Measurements from ENCODE around the gene MYO5B.
"Not testable (repeated sequence)": the region's sequence is repeated elsewhere in the genome, so short reads cannot be mapped to it uniquely, and the experiment has no call there.

The MYO5B gene

GRCh38 chr18:49915352-49915751 is 279.6 kb downstream of the MYO5B start:
- DNase-seq (ENCODE audit: low spot score) = no peak

DNA sequence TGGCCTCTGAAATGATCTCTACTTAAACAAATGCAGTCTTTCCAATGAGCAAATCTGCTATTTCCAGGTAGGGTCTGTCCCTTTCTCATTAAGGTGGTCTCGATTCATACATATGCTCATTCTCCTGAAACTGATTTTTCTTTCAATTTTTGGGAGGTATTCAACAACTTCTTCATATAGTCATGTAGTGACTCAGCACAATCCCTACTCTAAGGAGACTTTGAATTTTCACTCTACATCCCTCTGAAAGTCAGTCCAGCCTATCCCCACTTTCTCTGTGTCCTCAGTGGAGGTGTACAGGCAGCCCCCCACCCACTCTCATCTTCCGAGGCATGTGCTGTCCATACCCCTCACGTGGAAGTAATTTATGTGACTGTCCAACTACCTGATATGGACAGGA is 281.7 kb downstream of the MYO5B start:
- DNase-seq (ENCODE audit: low spot score) = no peak

- no peak for DNase-seq (ENCODE audit: low spot score)
These were observed 283.5 kb downstream of the MYO5B start for GRCh38 chr18:49911427-49911826.

- no peak for DNase-seq (ENCODE audit: low spot score)
These were observed 284.0 kb downstream of the MYO5B start for GRCh38 chr18:49910986-49911385.

- DNase-seq (ENCODE audit: low spot score) = no peak
These were observed 284.9 kb downstream of the MYO5B start for GRCh38 chr18:49910019-49910418.

DNA sequence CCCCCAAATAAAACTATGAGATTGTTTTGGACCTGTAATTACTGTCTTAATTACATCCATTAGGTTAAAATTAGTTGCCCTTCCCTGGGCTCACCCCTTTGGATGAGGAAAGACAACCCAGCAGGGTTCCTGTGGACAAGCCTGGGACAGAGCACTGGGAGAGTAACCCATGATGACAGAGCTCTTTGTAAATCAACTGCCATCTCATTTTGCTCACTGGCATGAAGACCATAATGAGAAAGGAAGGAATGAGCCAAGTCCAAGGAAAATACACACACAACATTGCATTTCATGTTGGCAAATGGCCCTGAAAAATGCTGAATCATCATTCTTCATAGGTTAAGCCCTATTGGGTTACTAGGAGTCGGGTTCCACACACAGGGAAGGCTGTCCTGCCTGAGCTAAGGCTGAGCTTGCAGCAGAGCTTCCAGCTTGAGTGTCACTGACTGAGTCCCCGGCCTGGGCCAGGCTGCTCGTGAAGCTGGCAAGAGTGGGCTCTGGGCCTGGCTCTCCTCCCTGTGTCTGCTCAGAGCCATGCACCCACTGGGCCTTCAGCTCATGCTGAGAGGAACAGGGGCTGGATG is 287.5 kb downstream of the MYO5B start:
- DNase-seq (ENCODE audit: low spot score) = no peak

DNA sequence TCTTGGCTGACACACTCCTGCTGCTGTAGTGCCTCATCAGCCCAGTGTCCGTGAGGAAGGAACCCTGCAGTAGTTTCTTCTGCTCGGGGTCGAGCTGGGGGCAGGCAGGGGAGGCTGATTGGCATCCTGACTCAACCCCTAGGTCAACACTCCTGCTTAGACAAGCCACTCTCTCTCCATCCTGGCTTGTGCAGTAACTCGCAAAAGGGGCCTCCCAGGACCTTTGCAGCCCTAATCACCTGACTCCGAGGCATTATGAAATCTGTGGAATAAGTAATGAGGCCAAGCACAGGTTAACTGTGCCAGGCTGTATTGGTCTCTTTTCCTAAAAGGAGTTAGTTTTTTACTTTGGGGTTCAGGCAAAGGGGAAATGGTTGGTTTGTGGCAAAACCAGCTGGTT is 289.2 kb downstream of the MYO5B start:
- DNase-seq (ENCODE audit: low spot score) = no peak

GRCh38 chr18:49904871-49905555 is 289.9 kb downstream of the MYO5B start:
- no peak for DNase-seq (ENCODE audit: low spot score)

DNA sequence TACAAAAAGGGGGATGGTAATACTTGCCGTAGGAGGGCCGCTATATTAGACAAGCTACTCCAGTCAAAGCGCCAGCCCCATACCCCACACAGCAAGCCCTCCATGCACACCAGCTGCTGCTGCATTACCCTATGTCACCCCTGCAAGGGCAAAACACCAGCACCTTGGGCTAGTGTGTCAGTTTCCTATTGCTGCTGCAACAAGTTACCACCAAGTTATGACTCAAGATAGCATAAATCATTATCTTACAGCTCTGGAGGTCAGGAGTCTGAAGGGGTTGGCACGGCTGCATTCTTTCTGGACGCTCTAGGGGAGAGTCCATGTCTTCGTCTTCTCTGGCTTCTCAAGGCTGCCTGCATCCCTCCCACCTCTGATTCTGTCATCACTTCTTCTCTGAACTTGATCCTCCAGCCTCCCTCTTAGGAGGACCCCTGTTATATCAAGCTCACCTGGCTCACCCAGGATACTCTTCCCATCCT is 293.0 kb downstream of the MYO5B start:
- DNase-seq (ENCODE audit: low spot score) = no peak

DNA sequence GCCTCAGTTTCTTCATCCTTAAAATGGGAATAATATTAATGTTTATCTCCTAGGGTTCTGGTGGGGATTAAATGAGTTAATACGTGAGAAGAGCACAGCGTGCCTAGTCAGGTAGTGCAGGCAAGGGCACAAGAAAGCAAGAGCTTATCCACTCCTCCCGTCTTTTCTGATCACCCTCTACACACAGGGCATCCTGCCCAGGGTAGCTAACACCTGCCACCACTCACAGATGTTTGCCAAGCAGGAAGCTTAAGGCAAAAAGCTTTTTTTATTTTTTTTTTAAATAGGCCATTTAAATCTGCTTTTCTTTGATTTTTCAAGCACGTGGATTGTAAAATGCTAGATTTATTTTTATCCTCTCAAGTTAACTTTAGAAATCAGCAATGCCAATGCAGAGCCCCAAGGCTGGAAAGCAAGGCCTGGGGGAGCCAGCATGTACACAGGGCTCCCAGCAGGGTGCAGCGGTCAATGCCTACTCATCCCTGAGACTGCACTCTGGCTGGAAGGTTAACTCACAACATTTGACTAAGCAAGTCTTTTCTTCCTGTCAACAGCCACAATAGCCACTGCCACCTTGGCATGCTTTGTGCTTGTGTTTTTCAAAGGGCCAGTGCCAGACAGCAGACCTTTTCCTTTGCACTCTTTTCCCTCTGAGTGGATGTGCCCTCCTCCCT is 295.2 kb downstream of the MYO5B start:
- no peak for DNase-seq (ENCODE audit: low spot score)

DNA sequence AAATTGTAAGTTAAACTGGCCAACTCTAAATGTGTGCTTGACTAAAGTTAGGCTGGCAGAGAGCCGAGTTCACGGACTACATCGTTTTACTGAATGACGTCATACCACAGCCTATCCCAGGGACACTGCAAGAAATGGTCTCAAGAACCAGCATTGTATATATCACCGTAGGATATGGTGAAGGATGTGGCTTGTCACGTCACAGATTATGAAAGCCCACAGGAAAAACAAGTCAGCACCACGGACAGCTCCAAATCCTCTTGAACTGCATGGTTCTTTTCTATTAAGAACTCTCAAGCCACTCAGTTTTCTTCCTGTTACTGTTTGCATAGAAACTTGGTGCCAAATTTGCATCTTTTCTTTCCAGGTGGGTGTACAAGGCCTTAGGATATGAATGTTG is 296.5 kb downstream of the MYO5B start:
- peak; percentile 9 for DNase-seq (ENCODE audit: low spot score)

DNA sequence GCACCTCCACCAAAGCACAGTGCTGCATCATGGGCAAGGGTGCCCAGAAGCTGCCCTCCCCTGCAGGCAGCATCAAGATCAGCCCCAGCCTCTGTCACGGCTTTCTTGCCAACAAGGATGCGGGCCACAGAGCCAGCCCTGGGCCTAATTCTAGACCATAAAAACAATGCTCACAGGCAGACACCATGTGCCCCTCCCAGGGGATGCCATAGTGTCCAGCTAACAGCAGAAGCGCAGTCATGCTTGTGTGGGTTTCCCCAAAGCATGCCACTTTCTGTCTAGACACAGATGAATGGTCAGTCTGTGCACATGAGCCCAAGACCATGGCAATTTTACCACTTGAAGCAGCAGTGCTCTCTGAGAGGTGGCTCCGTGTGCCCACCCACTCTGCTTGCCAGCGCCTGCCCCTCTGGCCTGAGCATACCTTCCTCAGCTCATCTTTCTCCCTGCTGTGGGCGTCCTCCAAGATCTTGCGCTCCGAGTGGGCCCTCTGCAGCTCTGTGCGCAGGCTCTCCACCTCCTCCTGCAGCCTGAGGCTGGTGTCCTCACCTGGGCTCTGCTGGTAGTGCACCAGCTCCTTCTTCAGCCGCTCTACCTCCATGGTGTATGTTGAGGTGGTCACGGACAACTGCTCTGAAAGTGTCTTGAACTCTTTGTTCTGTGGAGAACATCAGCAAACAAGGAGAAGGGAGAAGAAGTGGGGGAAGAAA is 300.3 kb downstream of the MYO5B start:
- no peak for DNase-seq (ENCODE audit: low spot score)

DNA sequence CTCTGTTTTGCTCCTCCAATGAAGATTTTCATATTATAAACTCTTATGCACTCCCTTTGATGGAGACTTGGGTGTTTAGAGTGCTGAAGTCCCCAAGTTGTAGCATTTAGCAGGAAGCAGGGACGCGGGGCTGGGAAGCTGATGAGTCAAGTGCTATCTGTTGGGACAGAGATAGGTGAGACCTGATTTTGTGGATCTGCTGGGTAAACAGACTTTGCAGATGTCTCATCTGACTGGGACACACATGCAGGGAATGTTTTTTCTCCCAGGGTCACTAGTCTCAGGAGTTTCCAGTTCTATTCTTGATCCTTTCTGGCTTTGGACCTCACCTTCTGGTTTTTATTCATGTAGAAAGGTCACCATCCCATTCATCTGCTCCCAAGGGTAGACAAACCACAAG is 301.9 kb downstream of the MYO5B start:
- no peak for DNase-seq (ENCODE audit: low spot score)

DNA sequence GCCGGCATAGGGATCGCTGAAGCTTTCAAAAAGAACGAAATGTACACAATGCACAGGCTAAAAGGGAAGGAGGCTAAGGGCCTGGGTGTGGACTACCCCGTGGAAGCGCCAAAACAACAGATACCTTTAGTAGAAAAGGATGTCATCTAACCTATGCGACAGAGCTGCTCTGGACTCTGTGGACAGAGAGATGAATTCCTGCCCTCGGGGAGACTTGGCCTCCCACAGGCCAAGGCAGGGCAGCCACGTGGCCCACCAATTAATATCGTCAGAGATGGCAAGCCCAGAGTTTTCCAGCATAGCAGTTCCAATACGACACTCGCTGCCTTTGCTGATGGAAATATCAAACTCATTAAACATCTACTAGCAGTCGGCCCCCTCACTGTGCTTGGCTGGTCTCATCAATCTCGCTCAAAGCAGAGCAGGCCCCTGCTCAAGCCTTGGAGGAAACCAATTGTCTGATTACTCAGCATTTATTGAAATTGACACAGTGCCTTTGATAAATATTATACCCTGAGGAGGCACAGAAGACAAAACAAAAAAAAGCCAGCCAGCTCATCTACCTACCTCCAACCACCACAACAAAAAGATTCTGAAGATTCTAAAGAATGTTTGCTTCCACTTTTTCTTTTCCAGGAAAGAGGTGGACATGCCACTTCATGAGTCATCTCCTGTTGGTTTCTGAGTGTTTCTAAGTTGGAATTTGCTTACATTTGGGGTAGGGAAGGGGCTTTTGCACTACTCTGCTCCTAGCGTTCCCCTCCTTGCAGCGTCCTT is 302.6 kb downstream of the MYO5B start:
- DNase-seq (ENCODE audit: low spot score) = no peak

DNA sequence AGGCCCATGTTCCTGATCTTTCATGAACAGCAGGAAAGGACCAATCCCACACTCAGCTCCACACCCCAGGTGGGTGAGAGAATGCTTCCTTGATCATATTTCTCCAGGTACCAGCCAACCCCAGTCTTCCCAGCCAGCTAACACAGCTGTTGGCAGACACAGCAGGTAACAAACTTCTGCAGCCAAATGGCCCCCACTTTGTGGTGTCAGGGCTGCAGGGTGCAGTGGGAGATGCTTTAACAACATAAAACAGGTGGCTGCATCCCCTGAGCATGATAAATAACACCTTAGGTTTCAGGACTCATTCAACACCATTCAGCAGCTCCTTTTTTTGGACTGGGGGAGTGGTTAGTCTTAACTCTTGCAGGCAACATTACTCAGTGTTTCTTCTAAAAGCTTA is 304.9 kb downstream of the MYO5B start:
- DNase-seq (ENCODE audit: low spot score) = no peak

DNA sequence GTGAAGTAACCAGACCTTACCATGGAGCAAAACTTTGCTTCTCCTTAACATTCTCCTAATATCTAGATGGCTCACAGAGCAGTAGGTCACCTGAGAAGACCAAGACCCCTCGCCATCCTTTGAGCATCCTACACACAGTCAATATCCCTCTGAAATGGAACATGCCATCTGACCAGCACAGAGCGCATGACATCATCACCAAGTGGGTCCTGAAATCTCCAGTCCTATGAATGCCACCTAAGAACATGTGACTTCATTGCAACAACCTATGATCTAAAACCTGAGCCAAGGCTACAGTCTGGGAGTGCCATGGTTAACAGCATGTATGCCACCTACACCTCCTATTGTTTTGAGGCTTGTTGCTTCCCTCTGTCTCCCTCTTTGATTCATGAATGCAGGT is 305.4 kb downstream of the MYO5B start:
- DNase-seq (ENCODE audit: low spot score) = not testable (repeated sequence)

DNA sequence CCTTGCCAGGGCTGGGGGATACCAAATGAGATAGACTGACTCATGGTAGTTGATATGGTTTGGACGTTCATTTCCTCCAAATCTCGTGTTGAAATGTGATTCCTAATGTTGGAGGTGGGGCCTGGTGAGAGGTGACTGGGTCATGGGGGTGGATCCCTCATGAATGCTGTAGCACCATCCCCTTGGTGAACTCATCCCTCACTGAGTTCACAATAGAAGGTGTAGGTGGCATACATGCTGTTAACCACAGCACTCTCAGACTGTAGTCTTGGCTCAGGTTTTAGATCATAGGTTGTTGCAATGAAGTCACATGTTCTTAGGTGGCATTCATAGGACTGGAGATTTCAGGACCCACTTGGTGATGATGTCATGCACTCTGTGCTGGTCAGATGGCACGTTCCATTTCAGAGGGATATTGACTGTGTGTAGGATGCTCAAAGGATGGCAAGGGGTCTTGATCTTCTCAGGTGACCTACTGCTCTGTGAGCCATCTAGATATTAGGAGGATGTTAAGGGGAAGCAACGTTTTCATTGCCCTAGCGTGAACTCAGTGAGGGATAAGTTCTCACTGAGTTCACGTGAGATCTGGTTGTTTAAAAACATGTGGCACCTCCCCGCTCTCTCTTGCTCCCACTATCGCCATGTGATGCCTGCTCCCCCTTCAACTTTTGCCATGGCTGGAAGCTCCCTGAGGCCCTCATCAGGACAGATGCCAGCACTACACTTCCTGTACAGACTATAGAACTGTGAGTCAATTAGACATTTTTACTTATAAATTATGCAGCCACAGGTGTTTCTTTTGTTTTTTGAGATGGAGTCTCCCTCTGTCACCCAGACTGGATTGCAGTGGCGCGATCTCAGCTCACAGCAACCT is 307.8 kb downstream of the MYO5B start:
- no peak for DNase-seq (ENCODE audit: low spot score)

- DNase-seq (ENCODE audit: low spot score) = no peak
These were observed 310.0 kb downstream of the MYO5B start for GRCh38 chr18:49884959-49885358.

DNA sequence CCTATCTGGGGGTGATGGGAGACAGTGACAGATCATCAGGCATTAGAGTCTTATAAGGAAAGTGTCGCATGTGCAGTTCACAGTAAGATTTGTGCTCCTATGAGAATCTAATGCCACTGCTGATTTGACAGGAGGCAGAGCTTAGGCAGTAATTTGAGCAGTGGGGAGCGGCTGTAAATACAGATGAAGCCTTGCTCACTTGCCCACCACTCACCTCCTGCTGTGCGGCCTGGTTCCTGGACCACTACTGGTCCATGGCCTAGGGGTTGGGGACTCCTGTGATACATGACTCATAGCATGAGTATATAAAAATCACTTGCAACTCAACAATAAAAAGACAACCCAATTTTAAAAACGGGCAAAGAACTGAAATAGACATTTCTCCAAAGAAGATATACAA is 310.5 kb downstream of the MYO5B start:
- DNase-seq (ENCODE audit: low spot score) = no peak

DNA sequence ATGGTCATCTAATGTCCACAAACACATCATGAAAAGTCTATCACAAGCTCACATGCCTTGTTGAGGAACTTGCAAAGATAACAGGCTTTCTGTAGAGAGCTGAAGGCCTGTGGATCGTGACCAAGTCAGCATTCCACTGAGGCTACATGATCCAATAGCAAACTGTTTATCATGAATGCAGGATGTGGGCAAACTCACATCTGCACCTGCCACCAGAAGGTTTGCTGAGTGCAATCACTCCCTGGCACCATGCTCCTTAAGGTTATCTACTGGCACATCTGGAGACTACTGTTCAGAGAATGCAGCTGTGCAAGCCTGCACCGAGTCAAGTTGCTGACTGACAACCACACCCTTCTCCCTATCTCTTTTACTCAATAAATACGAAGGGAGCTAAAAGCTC is 314.3 kb downstream of the MYO5B start:
- no peak for DNase-seq (ENCODE audit: low spot score)

GRCh38 chr18:49879271-49879580 is 315.7 kb downstream of the MYO5B start:
- DNase-seq (ENCODE audit: low spot score) = no peak

Data from germinal center (tissue), 1 donor.